ENCODE results near the gene TPGS1.

TPGS1 gene

DNA sequence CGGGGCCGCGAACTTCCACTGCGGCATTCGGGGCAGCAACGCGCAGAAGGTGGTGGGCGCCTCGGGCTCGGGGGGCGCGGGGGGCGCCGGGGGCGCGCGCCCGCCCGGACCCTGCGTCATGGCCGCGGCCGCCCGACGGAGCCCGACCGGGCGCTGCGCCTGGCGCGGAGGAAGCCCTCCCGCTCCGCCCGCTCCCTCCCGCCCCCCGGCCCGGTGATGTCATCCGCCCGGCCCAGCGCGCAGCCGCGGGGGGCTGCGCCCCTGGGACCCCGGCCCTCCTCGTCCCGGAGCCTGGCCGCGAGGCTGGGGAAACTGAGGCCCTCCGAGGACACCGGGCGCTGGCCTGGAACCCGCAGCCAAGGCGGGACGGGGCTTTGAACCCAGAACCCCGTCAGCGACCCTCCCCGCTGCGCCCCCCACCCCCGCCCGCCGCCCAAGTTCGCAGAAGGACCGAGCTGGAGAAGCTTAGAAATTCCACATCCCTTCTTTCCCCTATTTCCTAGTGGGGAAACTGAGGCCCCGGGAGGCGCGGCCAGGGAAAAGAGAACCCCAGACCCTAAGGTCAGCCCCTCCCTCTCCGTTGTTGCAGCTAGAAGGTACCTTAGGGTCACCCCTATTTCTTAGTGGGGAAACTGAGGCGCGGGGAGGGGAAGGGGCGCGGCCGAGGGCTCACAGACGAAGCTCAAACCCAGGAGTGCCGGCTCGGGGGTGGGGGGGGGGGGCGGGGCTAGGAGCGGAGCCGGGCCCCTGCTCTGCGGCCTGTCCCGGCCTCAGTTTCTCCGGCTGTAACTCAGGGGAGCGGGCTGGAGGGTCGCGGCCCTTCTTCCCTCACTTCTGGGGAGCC, 46.2 kb upstream of the TPGS1 start, which contains the start of gene SHC2:
Gene SHC2 (minus strand): TSS at position 157 of the 844 bp plus-strand sequence. CDS start 37 bp downstream, at position 120.
- H3K27ac Mint-ChIP-seq: no peak within 1 kb of the TSS

DNA sequence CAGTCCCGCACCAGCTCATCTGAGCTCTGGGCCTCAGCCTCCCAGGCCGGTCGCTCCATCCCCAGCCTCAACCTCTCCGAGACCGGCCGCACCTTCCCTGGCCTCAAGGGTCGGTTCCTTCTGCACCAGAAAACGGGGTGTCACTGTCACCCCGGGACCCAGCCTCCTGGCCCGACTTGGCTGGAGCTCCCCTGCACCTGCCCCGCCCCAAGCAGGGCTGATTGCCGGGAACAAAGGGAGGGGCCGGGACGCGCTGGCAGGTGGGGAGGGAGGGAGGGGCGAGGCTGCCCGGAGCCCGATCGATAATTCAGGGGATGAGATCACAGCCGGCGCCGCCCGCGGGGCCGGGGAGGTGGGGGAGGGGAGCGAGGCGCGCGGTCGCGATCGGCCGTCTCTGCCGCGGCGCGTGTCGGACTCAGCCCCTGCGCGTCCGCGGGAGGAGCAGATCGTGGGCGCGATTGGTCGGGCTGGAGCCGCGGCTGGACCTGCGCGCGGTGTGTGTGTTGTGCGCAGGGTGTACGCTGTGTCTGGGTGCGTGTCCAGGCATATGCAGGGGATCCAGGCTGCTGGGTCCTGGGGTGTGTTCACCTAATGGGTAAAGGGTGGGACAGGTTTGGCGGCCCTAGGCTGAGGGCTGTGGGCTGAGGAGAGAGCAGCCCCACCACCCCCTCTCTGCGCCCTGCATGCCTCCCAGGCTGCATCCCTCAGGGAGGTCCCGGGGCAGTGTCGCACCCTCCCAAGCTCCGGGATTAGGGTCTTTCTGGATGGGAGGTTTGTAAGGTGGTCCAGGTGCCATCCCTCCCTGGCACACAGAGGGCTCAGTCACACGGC, 45.4 kb upstream of the TPGS1 start:
- H3K27ac Mint-ChIP-seq: no peak overlapping the region
- peaks cover 17% of the 10 kb centered on the region for H3K27me3 Mint-ChIP-seq (ENCODE audit: low read depth, poor library complexity)
- H3K4me3 Mint-ChIP-seq: peak overlapping the region; percentile 77
- H3K36me3 Mint-ChIP-seq (ENCODE audit: low read depth): peaks cover 6% of the 10 kb centered on the region
- H3K4me1 Mint-ChIP-seq: peaks cover 9% of the 10 kb centered on the region
- DNase-seq: peak; percentile 73
- peaks cover 8% of the 10 kb centered on the region for H3K9me3 Mint-ChIP-seq
- TF ChIP-seq, protein P1, sequence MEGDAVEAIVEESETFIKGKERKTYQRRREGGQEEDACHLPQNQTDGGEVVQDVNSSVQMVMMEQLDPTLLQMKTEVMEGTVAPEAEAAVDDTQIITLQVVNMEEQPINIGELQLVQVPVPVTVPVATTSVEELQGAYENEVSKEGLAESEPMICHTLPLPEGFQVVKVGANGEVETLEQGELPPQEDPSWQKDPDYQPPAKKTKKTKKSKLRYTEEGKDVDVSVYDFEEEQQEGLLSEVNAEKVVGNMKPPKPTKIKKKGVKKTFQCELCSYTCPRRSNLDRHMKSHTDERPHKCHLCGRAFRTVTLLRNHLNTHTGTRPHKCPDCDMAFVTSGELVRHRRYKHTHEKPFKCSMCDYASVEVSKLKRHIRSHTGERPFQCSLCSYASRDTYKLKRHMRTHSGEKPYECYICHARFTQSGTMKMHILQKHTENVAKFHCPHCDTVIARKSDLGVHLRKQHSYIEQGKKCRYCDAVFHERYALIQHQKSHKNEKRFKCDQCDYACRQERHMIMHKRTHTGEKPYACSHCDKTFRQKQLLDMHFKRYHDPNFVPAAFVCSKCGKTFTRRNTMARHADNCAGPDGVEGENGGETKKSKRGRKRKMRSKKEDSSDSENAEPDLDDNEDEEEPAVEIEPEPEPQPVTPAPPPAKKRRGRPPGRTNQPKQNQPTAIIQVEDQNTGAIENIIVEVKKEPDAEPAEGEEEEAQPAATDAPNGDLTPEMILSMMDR (IDR thresholded peaks at IDR 0.05): no peak

More for the DNA sequence above, 46.2 kb upstream of the TPGS1 start, which contains the start of gene SHC2:
- H3K36me3 Mint-ChIP-seq (ENCODE audit: low read depth): peaks cover 12% of the 10 kb centered on the region
- peaks cover 9% of the 10 kb centered on the region for H3K4me1 Mint-ChIP-seq
- peak within 1 kb of the TSS; percentile 87 for H3K4me3 Mint-ChIP-seq
- TF ChIP-seq, protein P1 (IDR thresholded peaks at IDR 0.05): no peak
- DNase-seq: peak; percentile 67
- H3K27me3 Mint-ChIP-seq (ENCODE audit: low read depth, poor library complexity): peaks cover 17% of the 10 kb centered on the region
- H3K9me3 Mint-ChIP-seq: peaks cover 8% of the 10 kb centered on the region

DNA sequence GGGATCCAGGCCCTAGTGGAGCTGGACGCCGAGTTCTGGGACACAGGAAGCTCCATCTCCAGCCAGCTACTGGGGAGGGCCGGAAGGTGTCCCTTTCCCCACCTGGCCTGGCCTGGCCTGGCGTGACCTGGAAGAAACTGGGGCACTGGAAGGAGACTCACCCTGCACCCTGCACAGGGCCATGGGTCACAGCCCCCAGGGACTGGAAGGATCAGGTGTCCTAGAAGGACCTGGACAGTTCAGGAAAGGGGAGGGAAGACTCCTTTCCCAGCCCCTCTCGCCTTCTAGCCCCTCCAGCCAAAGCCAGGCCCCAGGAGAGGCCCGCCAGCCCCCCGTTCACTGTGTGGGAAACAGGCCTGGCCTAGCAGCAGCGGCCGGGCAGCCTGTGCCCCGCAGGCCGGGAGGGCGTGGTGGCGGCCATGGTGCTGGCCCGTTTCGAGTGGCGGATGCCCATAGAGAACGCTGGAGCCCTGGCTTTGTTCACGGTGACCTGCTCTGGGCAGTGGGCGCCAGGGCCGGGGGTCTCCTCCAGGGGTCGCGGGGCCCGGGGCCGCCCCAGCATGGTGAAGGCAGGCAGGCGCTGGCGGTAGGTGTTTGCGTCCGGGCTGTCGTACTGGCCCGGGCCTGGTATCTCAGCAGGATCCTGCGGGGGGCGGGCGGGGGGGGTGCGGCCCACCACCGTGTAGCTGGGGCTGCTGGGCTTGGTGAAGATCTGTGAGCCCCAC, 43.7 kb upstream of the TPGS1 start:
- Mint-ChIP-seq H3K4me1 (peaks cover 5% of the 10 kb centered on the region), H3K9me3 (peaks cover 8% of the 10 kb centered on the region), H3K4me3 (no peak overlapping the region), H3K36me3 (ENCODE audit: low read depth) (no peaks in the 10 kb centered on the region), H3K27ac (no peak overlapping the region), H3K27me3 (ENCODE audit: low read depth, poor library complexity) (peaks cover 21% of the 10 kb centered on the region)
- TF ChIP-seq, protein P1 (IDR thresholded peaks at IDR 0.05): no peak
- no peak for DNase-seq

DNA sequence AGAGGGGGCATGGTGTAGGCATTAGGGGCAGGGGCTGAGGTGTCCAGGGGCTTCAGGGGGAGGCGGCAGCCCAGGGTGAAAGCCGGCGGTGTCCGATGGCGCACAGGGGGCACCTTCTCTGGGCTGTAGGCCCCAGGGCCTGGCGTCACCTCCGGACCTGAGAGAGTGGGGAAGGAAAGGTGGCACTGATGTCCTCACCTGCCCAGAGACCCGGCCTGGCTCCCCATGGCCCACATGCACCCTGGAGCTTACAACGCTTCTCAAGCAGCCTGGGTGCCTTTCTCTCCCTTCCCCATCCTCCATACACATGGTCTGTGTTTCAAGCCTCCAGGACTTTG, 43.1 kb upstream of the TPGS1 start:
- TF ChIP-seq, protein P1 (IDR thresholded peaks at IDR 0.05): no peak
- no peak overlapping the region for H3K27ac Mint-ChIP-seq
- no peaks in the 10 kb centered on the region for H3K36me3 Mint-ChIP-seq (ENCODE audit: low read depth)
- H3K27me3 Mint-ChIP-seq (ENCODE audit: low read depth, poor library complexity): peaks cover 17% of the 10 kb centered on the region
- no peak for DNase-seq
- H3K4me3 Mint-ChIP-seq: no peak overlapping the region
- H3K4me1 Mint-ChIP-seq: peaks cover 5% of the 10 kb centered on the region
- peaks cover 8% of the 10 kb centered on the region for H3K9me3 Mint-ChIP-seq

DNA sequence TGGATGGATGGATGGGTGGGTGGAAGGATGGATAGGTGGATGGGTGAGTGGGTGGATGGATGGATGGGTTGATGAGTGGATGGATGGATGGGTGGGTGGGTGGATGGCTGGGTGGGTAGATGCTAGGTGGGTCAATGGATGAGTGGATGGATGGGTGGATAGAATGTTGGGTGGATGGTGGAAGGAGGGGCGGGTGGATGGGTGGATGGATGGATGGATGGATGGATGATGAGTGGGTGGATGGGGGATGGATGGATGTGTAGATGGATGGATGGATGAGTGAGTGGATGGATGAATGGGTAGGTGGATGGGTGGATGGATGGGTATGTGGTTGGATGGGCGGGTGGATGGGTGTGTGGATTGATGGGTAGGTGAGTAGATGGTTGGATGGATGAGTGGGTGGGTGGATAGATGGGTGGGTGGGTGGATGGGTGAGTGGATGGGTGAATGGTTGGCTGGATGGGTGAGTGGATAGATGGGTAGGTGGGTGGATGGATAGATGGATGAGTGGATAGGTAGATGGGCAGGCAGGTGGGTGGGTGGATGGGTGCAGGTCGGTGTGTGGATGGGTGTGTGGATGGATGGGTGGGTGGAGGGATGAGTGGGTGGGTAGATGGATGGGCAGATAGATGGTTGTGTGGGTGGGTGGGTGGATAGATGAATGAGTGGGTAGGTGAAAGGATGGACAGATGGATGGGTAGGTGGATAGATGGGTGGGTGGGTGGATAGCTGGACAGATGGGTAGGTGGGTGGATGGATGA, 42.1 kb upstream of the TPGS1 start:
- no peak for DNase-seq
- H3K4me3 Mint-ChIP-seq: no peak overlapping the region
- H3K27ac Mint-ChIP-seq: no peak overlapping the region
- H3K36me3 Mint-ChIP-seq (ENCODE audit: low read depth): no peaks in the 10 kb centered on the region
- H3K27me3 Mint-ChIP-seq (ENCODE audit: low read depth, poor library complexity): peaks cover 17% of the 10 kb centered on the region
- no peaks in the 10 kb centered on the region for H3K4me1 Mint-ChIP-seq
- peaks cover 8% of the 10 kb centered on the region for H3K9me3 Mint-ChIP-seq
- TF ChIP-seq, protein P1 (IDR thresholded peaks at IDR 0.05): no peak
